Upper lobe of right lung (tissue), 1 donor: ENCODE data around the gene HSD17B4. TPM values are rescaled to one million over a fixed set of nuclear protein-coding genes. Genes with fewer than 3 reads are reported as not detected.

Experiments used
- ATAC-seq: fragments of 200-7000 bp; cut with Tn5 transposase; one replicate; pipeline ENCODE4 v1.9.1; 2020; ENCODE audit warnings: mild to moderate bottlenecking, moderate library complexity
- DNase-seq: peaks from one replicate; pipeline ENCODE4 v3.0.0-alpha.2; 2020
- H3K27ac ChIP-seq: fragments of 200-600 bp; one replicate; pipeline ENCODE4 v1.8.0; 2022
- H3K27me3 ChIP-seq: fragments of 200-600 bp; one replicate; pipeline ENCODE4 v1.8.0; 2022; ENCODE audit warnings: mild to moderate bottlenecking
- H3K36me3 ChIP-seq: fragments of 200-600 bp; one replicate; pipeline ENCODE4 v1.8.0; 2022
- H3K4me1 ChIP-seq: fragments of 200-600 bp; one replicate; pipeline ENCODE4 v1.8.0; 2022
- H3K4me3 ChIP-seq: fragments of 200-600 bp; one replicate; pipeline ENCODE4 v1.8.0; 2022; ENCODE audit warnings: mild to moderate bottlenecking
- H3K9me3 ChIP-seq: fragments of 200-600 bp; one replicate; pipeline ENCODE4 v1.8.0; 2022
- intact Hi-C: fragments of 100-400 bp; cut with DNase I; formaldehyde crosslinking; loops from one replicate; pipeline ENCODE4 v1.11.0; 2022
- total RNA-seq: library from RNA; stranded (reverse); fragmentation: NEBNext Ultra II Directional; extraction: Animal tissue kit (Norgen Biotek cat#: 25700); gene quantifications from one replicate; pipeline ENCODE4 v1.2.1, GENCODE V29; 2021
- TF ChIP-seq, protein P1 (sequence below): fragments of 200-600 bp; IDR thresholded peaks from one replicate; pipeline ENCODE4 v1.8.0; 2022; ENCODE audit warnings: antibody characterized with exemption
- donor health status: DM: no; HTN: yes; CAD: no; lungs with severe emphysema.

The HSD17B4 gene
- total RNA-seq, 1 donor from 2014 or later, result 335 TPM

DNA sequence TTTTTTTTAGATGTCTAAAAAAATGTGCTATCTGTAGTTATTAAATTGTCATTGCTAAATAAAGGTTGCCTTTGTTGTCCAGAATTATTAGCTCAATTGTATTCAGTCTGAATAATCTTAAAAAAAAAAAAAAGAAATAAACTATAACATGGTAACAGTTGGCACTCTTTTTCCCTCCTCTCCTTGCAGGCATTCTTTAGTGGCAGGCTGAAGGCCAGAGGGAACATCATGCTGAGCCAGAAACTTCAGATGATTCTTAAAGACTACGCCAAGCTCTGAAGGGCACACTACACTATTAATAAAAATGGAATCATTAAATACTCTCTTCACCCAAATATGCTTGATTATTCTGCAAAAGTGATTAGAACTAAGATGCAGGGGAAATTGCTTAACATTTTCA lies 89.4 kb downstream of the HSD17B4 start:
- intact Hi-C loops, result no loop called here
- Histone ChIP-seq H3K4me3 (no peak overlapping the region), H3K27me3 (no peaks in the 10 kb centered on the region), H3K27ac (no peak overlapping the region), H3K36me3 (peaks cover 62% of the 10 kb centered on the region), H3K9me3 (no peaks in the 10 kb centered on the region), H3K4me1 (no peaks in the 10 kb centered on the region)
- DNase-seq, result no peak
- TF ChIP-seq, protein P1, sequence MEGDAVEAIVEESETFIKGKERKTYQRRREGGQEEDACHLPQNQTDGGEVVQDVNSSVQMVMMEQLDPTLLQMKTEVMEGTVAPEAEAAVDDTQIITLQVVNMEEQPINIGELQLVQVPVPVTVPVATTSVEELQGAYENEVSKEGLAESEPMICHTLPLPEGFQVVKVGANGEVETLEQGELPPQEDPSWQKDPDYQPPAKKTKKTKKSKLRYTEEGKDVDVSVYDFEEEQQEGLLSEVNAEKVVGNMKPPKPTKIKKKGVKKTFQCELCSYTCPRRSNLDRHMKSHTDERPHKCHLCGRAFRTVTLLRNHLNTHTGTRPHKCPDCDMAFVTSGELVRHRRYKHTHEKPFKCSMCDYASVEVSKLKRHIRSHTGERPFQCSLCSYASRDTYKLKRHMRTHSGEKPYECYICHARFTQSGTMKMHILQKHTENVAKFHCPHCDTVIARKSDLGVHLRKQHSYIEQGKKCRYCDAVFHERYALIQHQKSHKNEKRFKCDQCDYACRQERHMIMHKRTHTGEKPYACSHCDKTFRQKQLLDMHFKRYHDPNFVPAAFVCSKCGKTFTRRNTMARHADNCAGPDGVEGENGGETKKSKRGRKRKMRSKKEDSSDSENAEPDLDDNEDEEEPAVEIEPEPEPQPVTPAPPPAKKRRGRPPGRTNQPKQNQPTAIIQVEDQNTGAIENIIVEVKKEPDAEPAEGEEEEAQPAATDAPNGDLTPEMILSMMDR, result no peak
- no peak for ATAC-seq

DNA sequence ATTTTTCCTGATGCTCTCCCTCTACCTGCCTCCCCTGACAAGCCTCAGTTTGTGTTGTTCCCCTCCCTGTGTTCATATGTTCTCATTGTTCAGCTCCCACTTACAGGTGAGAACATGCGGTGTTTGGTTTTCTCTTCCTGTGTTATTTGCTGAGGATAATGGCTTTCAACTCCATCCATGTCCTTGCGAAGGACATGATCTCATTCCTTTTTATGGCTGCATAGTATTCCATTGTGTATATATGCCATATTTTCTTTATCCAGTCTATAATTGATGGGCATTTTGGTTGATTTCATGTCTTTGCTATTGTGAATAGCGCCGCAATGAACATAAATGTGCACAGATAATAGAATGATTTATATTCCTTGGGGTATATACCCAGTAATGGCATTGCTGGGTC lies 99.5 kb downstream of the HSD17B4 start:
- Histone ChIP-seq H3K4me1 (no peaks in the 10 kb centered on the region), H3K27ac (no peak overlapping the region), H3K9me3 (no peaks in the 10 kb centered on the region), H3K27me3 (no peaks in the 10 kb centered on the region), H3K4me3 (no peak overlapping the region), H3K36me3 (no peaks in the 10 kb centered on the region)
- intact Hi-C loops, result no loop called here
- DNase-seq, result no peak
- TF ChIP-seq, protein P1, result no peak
- ATAC-seq, result no peak

DNA sequence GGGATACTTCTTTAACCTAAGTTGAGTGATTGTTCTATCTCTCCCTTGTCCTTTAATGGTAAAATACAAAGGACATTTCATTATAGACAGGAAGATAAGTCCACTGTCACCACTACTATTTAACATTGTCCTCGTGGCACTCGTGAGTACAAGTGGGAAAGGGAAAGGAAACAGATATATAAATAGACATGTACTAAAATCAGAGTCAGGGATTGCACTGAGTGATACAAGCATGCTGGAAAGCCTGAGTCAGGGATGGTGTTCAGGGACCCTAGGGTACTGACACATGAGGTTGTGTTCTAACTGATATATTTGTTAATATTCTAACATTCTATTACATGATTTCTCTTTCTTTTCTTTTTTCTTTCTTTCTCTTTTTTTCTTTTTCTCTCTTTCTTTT lies 102.3 kb downstream of the HSD17B4 start:
- intact Hi-C loops, result no loop called here
- H3K27ac ChIP-seq, result no peak overlapping the region
- TF ChIP-seq, protein P1, result no peak
- no peaks in the 10 kb centered on the region for H3K9me3 ChIP-seq
- DNase-seq, result no peak
- no peaks in the 10 kb centered on the region for H3K27me3 ChIP-seq
- no peak overlapping the region for H3K4me3 ChIP-seq
- H3K4me1 ChIP-seq, result no peaks in the 10 kb centered on the region
- no peak for ATAC-seq
- H3K36me3 ChIP-seq, result no peaks in the 10 kb centered on the region

DNA sequence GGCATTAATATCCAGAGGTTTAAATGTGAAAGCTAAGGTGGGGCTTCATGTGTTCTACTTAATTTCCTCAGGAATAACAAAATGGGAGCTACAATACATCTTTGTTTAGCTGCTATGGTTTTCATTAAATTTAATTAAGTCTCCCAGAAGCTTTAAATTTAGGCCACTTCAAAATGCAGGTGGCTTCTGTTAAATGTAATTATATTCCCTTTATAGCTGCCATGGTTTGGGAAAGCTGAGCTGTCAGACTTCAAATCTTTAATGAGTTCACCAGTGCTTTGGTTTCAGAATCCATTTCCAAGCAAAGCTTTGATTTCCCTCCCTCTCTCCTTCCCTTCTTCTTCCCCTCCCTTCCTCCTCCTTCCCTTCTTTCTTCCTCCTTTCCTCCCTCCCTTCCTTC lies 118.6 kb downstream of the HSD17B4 start:
- intact Hi-C loops, result no loop called here
- Histone ChIP-seq H3K27ac (no peak overlapping the region), H3K9me3 (no peaks in the 10 kb centered on the region), H3K36me3 (no peaks in the 10 kb centered on the region), H3K4me1 (no peaks in the 10 kb centered on the region), H3K4me3 (no peak overlapping the region), H3K27me3 (no peaks in the 10 kb centered on the region)
- DNase-seq (no peak), ATAC-seq (no peak)
- TF ChIP-seq, protein P1, result no peak

DNA sequence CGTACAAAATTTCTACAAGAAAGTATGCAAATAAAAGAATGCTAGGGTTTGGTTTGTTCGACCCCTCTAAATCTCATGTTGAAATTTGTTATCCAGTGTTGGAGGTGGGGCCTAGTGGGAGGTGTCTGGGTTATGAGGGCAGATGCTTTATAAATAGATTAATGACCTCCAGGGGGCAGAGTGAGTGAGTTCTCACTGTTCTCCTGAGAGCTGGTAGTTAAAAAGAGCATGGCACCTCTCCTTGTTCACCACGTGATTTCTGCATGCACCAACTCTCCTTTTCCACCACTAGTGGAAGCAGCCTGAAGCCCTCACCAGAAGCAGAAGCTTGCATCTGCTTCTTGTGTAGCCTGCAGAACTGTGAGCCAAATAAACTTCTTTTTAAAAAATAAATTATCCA lies 126.6 kb downstream of the HSD17B4 start:
- Histone ChIP-seq H3K36me3 (no peaks in the 10 kb centered on the region), H3K4me1 (no peaks in the 10 kb centered on the region), H3K9me3 (no peaks in the 10 kb centered on the region), H3K27ac (no peak overlapping the region), H3K4me3 (no peak overlapping the region), H3K27me3 (no peaks in the 10 kb centered on the region)
- TF ChIP-seq, protein P1, result peak; percentile 27
- DNase-seq (no peak), ATAC-seq (peak; percentile 86)
- intact Hi-C loops, result no loop called here

DNA sequence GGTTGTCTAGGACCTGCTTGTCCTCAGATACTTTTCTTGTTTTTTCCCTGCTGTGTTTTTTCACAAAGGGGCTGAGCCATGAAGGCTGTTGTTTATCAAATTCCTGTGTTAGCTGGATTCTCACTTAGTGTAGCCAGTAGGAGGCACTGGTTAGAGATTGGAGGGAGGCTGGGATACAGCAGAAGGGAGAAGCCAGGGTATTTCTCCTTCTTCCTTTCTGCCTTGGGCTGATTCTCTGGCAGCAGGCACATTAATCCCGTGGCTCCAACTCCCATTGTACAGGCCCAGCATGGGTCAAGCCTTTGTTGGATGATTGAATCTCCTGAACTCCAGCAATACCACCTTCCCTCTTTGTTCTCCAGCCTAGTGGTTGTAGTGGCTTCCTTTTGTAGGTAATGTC lies 130.7 kb downstream of the HSD17B4 start:
- Histone ChIP-seq H3K4me1 (no peaks in the 10 kb centered on the region), H3K27ac (no peak overlapping the region), H3K27me3 (no peaks in the 10 kb centered on the region), H3K36me3 (no peaks in the 10 kb centered on the region), H3K9me3 (no peaks in the 10 kb centered on the region), H3K4me3 (no peak overlapping the region)
- TF ChIP-seq, protein P1, result no peak
- ATAC-seq (no peak), DNase-seq (no peak)
- intact Hi-C loops, result no loop called here
